Natural killer cell (primary cell): ENCODE data around the gene OSBPL10. TPM values are rescaled to one million over a fixed set of nuclear protein-coding genes. Genes with fewer than 3 reads are reported as not detected.

Experiments
- ATAC-seq, 3 donors: fragments of 150-1000 bp in 2 of 3; fragments of 200-7000 bp in 1 of 3; cut with Tn5 transposase; 1 replicate in 1 of 3; 2 replicates in 2 of 3; pipeline ENCODE4 v1.10.0; 2021; ENCODE audit warnings: mild to moderate bottlenecking in 2 of 3, moderate library complexity in 2 of 3
- DNase-seq, 2 donors: peaks; one replicate each; pipeline versions ENCODE4 v3.0.0 to v3.0.0-alpha.2; 2013 to 2021; ENCODE audit warnings: mixed read lengths in 1 of 2
- H3K27ac ChIP-seq: one replicate; pipeline ENCODE4 v1.5.1; 2013; ENCODE audit warnings: mild to moderate bottlenecking, low read length
- H3K27me3 ChIP-seq: one replicate; pipeline ENCODE4 v1.6.1; 2013; ENCODE audit warnings: low read length; ENCODE audit not compliant: control insufficient read depth, insufficient read depth
- H3K36me3 ChIP-seq: one replicate; pipeline ENCODE4 v1.6.1; 2013; ENCODE audit warnings: low read length; ENCODE audit not compliant: control insufficient read depth, insufficient read depth
- H3K4me1 ChIP-seq: one replicate; pipeline ENCODE4 v1.6.1; 2013; ENCODE audit warnings: low read length; ENCODE audit not compliant: control insufficient read depth, insufficient read depth
- H3K4me3 ChIP-seq: one replicate; pipeline ENCODE4 v1.5.1; 2013; ENCODE audit warnings: low read length
- H3K9me3 ChIP-seq: one replicate; pipeline ENCODE4 v1.6.1; 2013; ENCODE audit warnings: low read length; ENCODE audit not compliant: control insufficient read depth, insufficient read depth
- H3K27ac Mint-ChIP-seq, 2 donors: one replicate each; pipeline ENCODE4 v1.8.0; 2022; ENCODE audit warnings: mild to moderate bottlenecking in 2 of 2, mixed read lengths in 2 of 2, moderate library complexity in 1 of 2
- H3K27me3 Mint-ChIP-seq, 2 donors: one replicate each; pipeline ENCODE4 v1.8.0; 2022; ENCODE audit warnings: low read depth in 2 of 2, mixed read lengths in 2 of 2
- H3K36me3 Mint-ChIP-seq: one replicate; pipeline ENCODE4 v1.8.0; 2022; ENCODE audit warnings: mixed read lengths
- H3K4me1 Mint-ChIP-seq, 2 donors: one replicate each; pipeline ENCODE4 v1.8.0; 2022; ENCODE audit warnings: mixed read lengths in 2 of 2
- H3K4me3 Mint-ChIP-seq: one replicate; pipeline ENCODE4 v1.8.0; 2022; ENCODE audit warnings: mild to moderate bottlenecking, moderate library complexity, mixed read lengths
- H3K9me3 Mint-ChIP-seq, 2 donors: one replicate each; pipeline ENCODE4 v1.8.0; 2022; ENCODE audit warnings: mixed read lengths in 2 of 2
- WGBS: methylation state at CpG from one replicate; pipeline ENCODE4 v1.1.7; 2013; ENCODE audit warnings: missing lambda C conversion rate; ENCODE audit not compliant: insufficient coverage; 5-methylcytosine and 5-hydroxymethylcytosine counted together
- intact Hi-C: fragments of 100-400 bp; cut with micrococcal nuclease; formaldehyde crosslinking; loops from one replicate; pipeline ENCODE4 v1.14.2; 2022
- total RNA-seq, 4 donors: library from RNA; stranded (reverse); fragments of 120-200 nt in 1 of 4; gene quantifications; one replicate each; pipeline versions ENCODE4 v1.2.3 to v1.2.4, GENCODE V29; 2013 to 2022
- TF ChIP-seq, protein P1 (sequence below): fragments of 200-600 bp; IDR thresholded peaks from one replicate; pipeline ENCODE4 v1.8.0; 2022; ENCODE audit warnings: antibody characterized with exemption

OSBPL10 gene
- total RNA-seq, 3 donors from 2014 or later (not counting 1 experiment from before 2014, with no cell fraction given), result 1.00 to 3.6 (median 1.6) TPM

- no peaks in the 10 kb centered on the region for H3K4me1 Mint-ChIP-seq
Measured at GRCh38 chr3:32009101-32009500, 28.0 kb upstream of the OSBPL10 start.

DNA sequence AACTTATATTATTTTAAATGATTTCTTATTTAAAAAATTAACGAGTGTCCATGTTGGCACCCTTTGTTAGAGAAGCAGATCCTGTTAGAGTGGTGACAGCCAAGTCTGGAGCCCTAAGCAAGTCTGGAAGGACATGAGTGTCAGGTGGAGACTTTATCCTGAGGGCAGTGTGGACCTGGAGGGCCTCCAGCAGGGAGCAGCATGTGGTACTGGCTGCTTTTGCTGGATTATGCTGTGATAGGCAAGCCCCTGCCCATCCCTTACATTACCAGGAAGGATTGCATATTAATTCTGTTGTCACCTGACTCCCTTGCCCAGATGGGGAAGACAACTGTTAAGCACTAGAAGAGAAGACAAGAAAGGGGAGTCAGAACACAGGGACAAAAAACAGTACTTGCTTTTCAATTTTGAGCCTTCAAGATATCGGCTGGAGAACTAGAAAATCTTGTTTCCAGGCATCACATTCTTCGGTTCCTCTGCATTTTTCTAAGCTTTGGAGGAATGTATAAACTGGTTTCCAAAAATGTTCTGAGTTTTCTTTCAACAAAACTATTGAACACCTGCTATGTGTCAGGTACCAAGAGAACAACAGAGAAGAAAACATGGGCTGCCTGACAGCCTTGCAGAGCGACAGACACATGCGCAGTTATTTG, 23.2 kb upstream of the OSBPL10 start:
- peaks cover 21 to 26% of the 10 kb centered on the region in 2 donors for H3K27me3 Mint-ChIP-seq

More at GRCh38 chr3:32009101-32009500, 28.0 kb upstream of the OSBPL10 start:
- DNase-seq (no peak), ATAC-seq (no peak)
- intact Hi-C loops, result no loop called here
- no peak overlapping the region for H3K4me3 ChIP-seq
- H3K27me3 ChIP-seq, result no peaks in the 10 kb centered on the region
- TF ChIP-seq, protein P1, sequence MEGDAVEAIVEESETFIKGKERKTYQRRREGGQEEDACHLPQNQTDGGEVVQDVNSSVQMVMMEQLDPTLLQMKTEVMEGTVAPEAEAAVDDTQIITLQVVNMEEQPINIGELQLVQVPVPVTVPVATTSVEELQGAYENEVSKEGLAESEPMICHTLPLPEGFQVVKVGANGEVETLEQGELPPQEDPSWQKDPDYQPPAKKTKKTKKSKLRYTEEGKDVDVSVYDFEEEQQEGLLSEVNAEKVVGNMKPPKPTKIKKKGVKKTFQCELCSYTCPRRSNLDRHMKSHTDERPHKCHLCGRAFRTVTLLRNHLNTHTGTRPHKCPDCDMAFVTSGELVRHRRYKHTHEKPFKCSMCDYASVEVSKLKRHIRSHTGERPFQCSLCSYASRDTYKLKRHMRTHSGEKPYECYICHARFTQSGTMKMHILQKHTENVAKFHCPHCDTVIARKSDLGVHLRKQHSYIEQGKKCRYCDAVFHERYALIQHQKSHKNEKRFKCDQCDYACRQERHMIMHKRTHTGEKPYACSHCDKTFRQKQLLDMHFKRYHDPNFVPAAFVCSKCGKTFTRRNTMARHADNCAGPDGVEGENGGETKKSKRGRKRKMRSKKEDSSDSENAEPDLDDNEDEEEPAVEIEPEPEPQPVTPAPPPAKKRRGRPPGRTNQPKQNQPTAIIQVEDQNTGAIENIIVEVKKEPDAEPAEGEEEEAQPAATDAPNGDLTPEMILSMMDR, result no peak
- no peak overlapping the region for H3K27ac ChIP-seq
- H3K4me1 ChIP-seq, result no peaks in the 10 kb centered on the region
- Mint-ChIP-seq H3K27me3 (peaks cover 12 to 16% of the 10 kb centered on the region in 2 donors), H3K4me3 (no peak overlapping the region), H3K27ac (no peak overlapping the region), H3K36me3 (no peaks in the 10 kb centered on the region), H3K9me3 (no peaks in the 10 kb centered on the region)
- no peaks in the 10 kb centered on the region for H3K36me3 ChIP-seq
- H3K9me3 ChIP-seq, result no peaks in the 10 kb centered on the region
- 86% methylated on average over 2 of the region's 2 CpGs for WGBS

DNA sequence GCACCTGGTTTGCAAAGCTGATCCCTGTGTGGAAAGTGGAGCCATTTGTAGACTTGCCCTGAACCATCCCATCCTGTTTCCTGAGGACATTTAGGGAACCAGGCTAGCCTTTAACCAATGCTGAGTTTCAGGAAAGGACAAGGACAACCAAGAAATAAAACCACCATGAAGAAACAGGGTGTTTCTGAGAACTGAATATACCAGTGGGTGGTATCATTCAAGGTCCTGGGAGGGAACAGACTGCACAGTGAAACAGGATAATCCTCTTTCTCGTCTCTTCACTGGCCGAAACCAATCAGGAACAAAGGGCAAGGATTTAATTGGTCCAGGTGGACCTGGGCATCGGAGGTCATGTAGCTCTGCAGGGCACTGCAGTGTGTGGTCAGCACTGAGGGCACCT, 22.3 kb upstream of the OSBPL10 start:
- Histone ChIP-seq H3K4me1 (no peaks in the 10 kb centered on the region), H3K9me3 (no peaks in the 10 kb centered on the region), H3K4me3 (no peak overlapping the region), H3K27me3 (no peaks in the 10 kb centered on the region), H3K27ac (no peak overlapping the region), H3K36me3 (no peaks in the 10 kb centered on the region)
- ATAC-seq (no peak), DNase-seq (no peak)
- Mint-ChIP-seq H3K9me3 (no peaks in the 10 kb centered on the region), H3K27ac (no peak overlapping the region), H3K27me3 (peaks cover 25 to 26% of the 10 kb centered on the region in 2 donors), H3K4me3 (no peak overlapping the region), H3K4me1 (no peaks in the 10 kb centered on the region), H3K36me3 (no peaks in the 10 kb centered on the region)
- TF ChIP-seq, protein P1, result no peak
- intact Hi-C loops, result no loop called here
- 87% methylated on average over 3 of the region's 3 CpGs for WGBS

More for the DNA sequence above, 23.2 kb upstream of the OSBPL10 start:
- Mint-ChIP-seq H3K4me1 (no peaks in the 10 kb centered on the region), H3K36me3 (no peaks in the 10 kb centered on the region), H3K4me3 (no peak overlapping the region), H3K27ac (no peak overlapping the region), H3K9me3 (no peaks in the 10 kb centered on the region)
- WGBS, result 91% methylated on average over 5 of the region's 5 CpGs
- DNase-seq, result no peak
- ATAC-seq, result no peak
- no peak overlapping the region for H3K4me3 ChIP-seq
- no peaks in the 10 kb centered on the region for H3K4me1 ChIP-seq
- H3K27ac ChIP-seq, result no peak overlapping the region
- TF ChIP-seq, protein P1, result no peak
- H3K9me3 ChIP-seq, result no peaks in the 10 kb centered on the region
- H3K27me3 ChIP-seq, result no peaks in the 10 kb centered on the region
- intact Hi-C loops, result no loop called here
- H3K36me3 ChIP-seq, result no peaks in the 10 kb centered on the region
